Tibial artery (tissue), 4 donors: ENCODE results near the gene PHACTR1.

Source experiments
- DNase-seq, 2 donors: peaks; one replicate each; pipeline ENCODE4 v3.0.0-alpha.2; 2019
- H3K27ac ChIP-seq, 2 donors: fragments of 200-600 bp; sonication (generic) in 1 of 2; 1 replicate in 1 of 2; 2 replicates in 1 of 2; pipeline ENCODE4 v1.5.1; 2018 to 2019; ENCODE audit warnings: mild to moderate bottlenecking in 1 of 2
- H3K27me3 ChIP-seq, 2 donors: fragments of 200-600 bp; sonication (generic) in 1 of 2; one replicate each; pipeline versions ENCODE4 v1.5.1 to v1.6.0; 2016 to 2019
- H3K36me3 ChIP-seq, 3 donors: fragments of 200-600 bp; sonication (generic) in 2 of 3; one replicate each; pipeline ENCODE4 v1.5.1; 2016 to 2019; ENCODE audit warnings: mild to moderate bottlenecking in 2 of 3
- H3K4me1 ChIP-seq, 4 donors: fragments of 200-600 bp; sonication (generic) in 2 of 4; 1 replicate in 3 of 4; 2 replicates in 1 of 4; pipeline ENCODE4 v1.5.1; 2016 to 2019
- H3K4me3 ChIP-seq, 2 donors: fragments of 200-600 bp; sonication (generic) in 1 of 2; 1 replicate in 1 of 2; 2 replicates in 1 of 2; pipeline ENCODE4 v1.5.1; 2018 to 2019; ENCODE audit warnings: mild to moderate bottlenecking in 2 of 2
- H3K9me3 ChIP-seq, 3 donors: fragments of 200-600 bp; sonication (generic) in 1 of 3; one replicate each; pipeline ENCODE4 v1.5.1; 2016 to 2019
- CTCF ChIP-seq, 2 experiments: fragments of 200-600 bp in 1 of 2; fragments of 450-650 bp in 1 of 2; IDR thresholded peaks; one replicate each; pipeline ENCODE4 v1.5.1; 2017 to 2019; ENCODE audit warnings: antibody characterized with exemption in 2 of 2, mild to moderate bottlenecking in 1 of 2, moderate library complexity in 1 of 2
- intact Hi-C: fragments of 100-400 bp; cut with DNase I; formaldehyde crosslinking; loops from one replicate; pipeline ENCODE4 v1.15.0; 2023; ENCODE audit warnings: low total_unique reads

The PHACTR1 gene

GRCh38 chr6:13177664-13178063 lies 461.1 kb downstream of the PHACTR1 start:
- Histone ChIP-seq H3K9me3 (no peaks in the 10 kb centered on the region), H3K4me3 (no peak overlapping the region), H3K36me3 (peaks cover 0 to 7% (median 0%) of the 10 kb centered on the region in 3 donors), H3K27ac (no peak overlapping the region), H3K4me1 (peaks cover 0 to 9% (median 3%) of the 10 kb centered on the region in 4 donors), H3K27me3 (no peaks in the 10 kb centered on the region)
- intact Hi-C loops, result no loop called here
- no peak for DNase-seq
- no peak for TF ChIP-seq CTCF (IDR thresholded peaks at IDR 0.05)

- no peak for TF ChIP-seq CTCF (IDR thresholded peaks at IDR 0.05)
- peaks cover 1 to 11% (median 2%) of the 10 kb centered on the region in 3 donors for H3K36me3 ChIP-seq
- intact Hi-C loops, result no loop called here
- no peaks in the 10 kb centered on the region for H3K27me3 ChIP-seq
- no peak overlapping the region for H3K27ac ChIP-seq
- peaks cover 0 to 9% (median 3%) of the 10 kb centered on the region in 4 donors for H3K4me1 ChIP-seq
- no peak overlapping the region for H3K4me3 ChIP-seq
- no peaks in the 10 kb centered on the region for H3K9me3 ChIP-seq
- DNase-seq, result no peak
Measured at GRCh38 chr6:13178107-13178506, 461.5 kb downstream of the PHACTR1 start.

- Histone ChIP-seq H3K9me3 (no peaks in the 10 kb centered on the region), H3K36me3 (peaks cover 20 to 30% (median 21%) of the 10 kb centered on the region in 3 donors), H3K27ac (no peak overlapping the region), H3K27me3 (no peaks in the 10 kb centered on the region), H3K4me1 (peaks cover 0 to 9% (median 3%) of the 10 kb centered on the region in 4 donors), H3K4me3 (no peak overlapping the region)
- intact Hi-C loops, result no loop called here
- DNase-seq, result no peak
- no peak for TF ChIP-seq CTCF (IDR thresholded peaks at IDR 0.05)
Measured at GRCh38 chr6:13180538-13180937, 464.0 kb downstream of the PHACTR1 start.

- DNase-seq, result no peak
- no peaks in the 10 kb centered on the region for H3K27me3 ChIP-seq
- H3K9me3 ChIP-seq, result no peaks in the 10 kb centered on the region
- TF ChIP-seq CTCF (IDR thresholded peaks at IDR 0.05), result no peak
- H3K36me3 ChIP-seq, result peaks cover 20 to 30% (median 21%) of the 10 kb centered on the region in 3 donors
- peaks cover 0 to 9% (median 3%) of the 10 kb centered on the region in 4 donors for H3K4me1 ChIP-seq
- intact Hi-C loops, result no loop called here
- no peak overlapping the region for H3K27ac ChIP-seq
- H3K4me3 ChIP-seq, result no peak overlapping the region
Measured at GRCh38 chr6:13181393-13181792, 464.8 kb downstream of the PHACTR1 start.

- peaks cover 20 to 30% (median 21%) of the 10 kb centered on the region in 3 donors for H3K36me3 ChIP-seq
- H3K4me3 ChIP-seq, result no peak overlapping the region
- H3K27ac ChIP-seq, result no peak overlapping the region
- no peaks in the 10 kb centered on the region for H3K9me3 ChIP-seq
- no peaks in the 10 kb centered on the region for H3K27me3 ChIP-seq
- DNase-seq, result no peak
- intact Hi-C loops, result no loop called here
- no peak for TF ChIP-seq CTCF (IDR thresholded peaks at IDR 0.05)
- no peaks in the 10 kb centered on the region for H3K4me1 ChIP-seq
Measured at GRCh38 chr6:13183415-13184088, 467.0 kb downstream of the PHACTR1 start.
